ENCODE measurements around the gene MARCHF11.

- no peak for TF ChIP-seq POLR2A (IDR thresholded peaks at IDR 0.05)
- TF ChIP-seq CTCF (IDR thresholded peaks at IDR 0.05): no peak
These were observed 64.5 kb downstream of the MARCHF11 start for GRCh38 chr5:16115140-16115539.

All from right lobe of liver (tissue), 4 donors.